ENCODE measurements around the gene TSPAN5. TPM values are rescaled to one million over a fixed set of nuclear protein-coding genes. Genes with fewer than 3 reads are reported as not detected.
A peak's percentile ranks its signal among the peaks of the same experiment; 100 is the strongest.

TSPAN5 gene
- total and polyA plus RNA-seq, 2 donors from 2014 or later = 6.8 to 13.8 TPM

DNA sequence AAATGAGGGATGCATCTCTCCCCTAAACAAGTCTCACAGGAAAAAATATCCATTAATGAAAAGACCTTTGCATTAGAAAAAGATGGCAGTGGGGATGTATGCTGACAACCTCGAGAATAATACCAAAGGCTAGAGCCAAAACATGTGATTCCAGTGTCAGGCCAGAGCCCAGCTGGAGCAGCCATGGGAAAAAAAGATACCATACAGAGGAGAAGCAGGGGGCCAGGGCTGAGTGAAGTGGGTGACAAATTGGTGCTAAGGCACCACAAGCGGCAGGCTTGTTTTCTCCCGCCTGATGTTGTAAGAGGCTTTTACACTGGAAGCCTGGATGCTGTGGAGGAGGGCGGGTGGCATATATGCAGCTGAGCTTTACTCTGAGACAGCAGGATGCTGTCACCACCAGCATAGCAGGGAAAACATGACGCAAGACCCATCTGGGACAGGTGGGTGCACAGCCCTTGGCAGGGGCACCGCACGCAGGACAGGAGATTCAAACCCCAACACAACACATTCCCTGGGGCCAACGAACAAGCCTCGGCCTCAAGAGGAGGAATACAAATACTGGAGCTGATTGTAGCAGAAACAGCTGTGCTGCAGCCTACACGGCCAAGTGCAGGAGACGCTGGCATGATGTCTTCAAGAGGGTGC is 91.9 kb downstream of the TSPAN5 start:
- Histone ChIP-seq H3K27ac (ENCODE audit: low read depth in 2 of 2, low read length in 2 of 2) (no peak overlapping the region), H3K9me3 (ENCODE audit: control insufficient read depth in 2 of 3, insufficient read depth in 1 of 3, low read length in 3 of 3) (no peaks in the 10 kb centered on the region), H3K27me3 (ENCODE audit: control insufficient read depth, insufficient read depth, low read length) (no peaks in the 10 kb centered on the region), H3K36me3 (ENCODE audit: control insufficient read depth in 2 of 3, insufficient read depth in 3 of 3, low read length in 3 of 3) (no peaks in the 10 kb centered on the region), H3K4me3 (ENCODE audit: low read length in 3 of 3) (no peak overlapping the region), H3K4me1 (ENCODE audit: control insufficient read depth in 2 of 3, insufficient read depth in 2 of 3, low read depth in 1 of 3, low read length in 3 of 3) (peaks cover 0 to 2% (median 0%) of the 10 kb centered on the region in 3 donors), H3K9ac (ENCODE audit: low read length in 3 of 3) (no peak overlapping the region)
- TF ChIP-seq, protein P1, sequence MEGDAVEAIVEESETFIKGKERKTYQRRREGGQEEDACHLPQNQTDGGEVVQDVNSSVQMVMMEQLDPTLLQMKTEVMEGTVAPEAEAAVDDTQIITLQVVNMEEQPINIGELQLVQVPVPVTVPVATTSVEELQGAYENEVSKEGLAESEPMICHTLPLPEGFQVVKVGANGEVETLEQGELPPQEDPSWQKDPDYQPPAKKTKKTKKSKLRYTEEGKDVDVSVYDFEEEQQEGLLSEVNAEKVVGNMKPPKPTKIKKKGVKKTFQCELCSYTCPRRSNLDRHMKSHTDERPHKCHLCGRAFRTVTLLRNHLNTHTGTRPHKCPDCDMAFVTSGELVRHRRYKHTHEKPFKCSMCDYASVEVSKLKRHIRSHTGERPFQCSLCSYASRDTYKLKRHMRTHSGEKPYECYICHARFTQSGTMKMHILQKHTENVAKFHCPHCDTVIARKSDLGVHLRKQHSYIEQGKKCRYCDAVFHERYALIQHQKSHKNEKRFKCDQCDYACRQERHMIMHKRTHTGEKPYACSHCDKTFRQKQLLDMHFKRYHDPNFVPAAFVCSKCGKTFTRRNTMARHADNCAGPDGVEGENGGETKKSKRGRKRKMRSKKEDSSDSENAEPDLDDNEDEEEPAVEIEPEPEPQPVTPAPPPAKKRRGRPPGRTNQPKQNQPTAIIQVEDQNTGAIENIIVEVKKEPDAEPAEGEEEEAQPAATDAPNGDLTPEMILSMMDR (IDR thresholded peaks at IDR 0.05; ENCODE audit: borderline replicate concordance, extremely low read depth, insufficient read depth) = no peak
- DNase-seq (no peak), FAIRE-seq (no peak)
- intact Hi-C loops (cut with DNase I) = no loop called here

DNA sequence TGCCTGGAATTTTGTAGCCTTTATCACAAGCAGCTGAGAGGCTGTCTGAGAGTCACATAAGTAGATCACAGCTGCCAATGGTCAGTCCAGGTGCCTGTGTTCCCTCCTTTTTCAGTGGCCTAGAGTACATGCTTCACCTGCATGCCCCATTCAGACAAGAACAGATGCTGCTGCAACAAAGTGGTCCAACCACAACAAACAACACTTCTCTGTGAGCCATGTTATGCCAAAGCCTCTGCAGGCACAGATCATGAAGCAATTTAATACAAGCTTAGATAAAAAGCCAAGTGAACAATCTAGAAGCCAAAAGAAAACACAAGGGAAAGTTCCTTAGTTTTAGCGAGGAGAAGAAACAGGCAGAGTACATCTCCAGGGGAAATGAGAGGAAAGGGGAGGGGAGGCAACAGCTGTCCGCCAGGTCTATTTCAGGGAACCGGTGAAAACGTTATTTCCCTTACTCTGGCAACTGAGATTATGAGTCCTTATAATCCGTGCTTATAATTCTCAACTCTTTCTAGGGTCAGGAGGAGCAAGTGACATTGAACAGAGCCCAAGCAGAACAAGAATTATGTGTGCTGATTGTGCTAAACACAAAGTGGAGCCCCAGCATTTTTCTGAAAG is 92.6 kb downstream of the TSPAN5 start:
- Histone ChIP-seq H3K9me3 (ENCODE audit: control insufficient read depth in 2 of 3, insufficient read depth in 1 of 3, low read length in 3 of 3) (no peaks in the 10 kb centered on the region), H3K4me3 (ENCODE audit: low read length in 3 of 3) (no peak overlapping the region), H3K36me3 (ENCODE audit: control insufficient read depth in 2 of 3, insufficient read depth in 3 of 3, low read length in 3 of 3) (no peaks in the 10 kb centered on the region), H3K9ac (ENCODE audit: low read length in 3 of 3) (no peak overlapping the region), H3K27ac (ENCODE audit: low read depth in 2 of 2, low read length in 2 of 2) (no peak overlapping the region), H3K4me1 (ENCODE audit: control insufficient read depth in 2 of 3, insufficient read depth in 2 of 3, low read depth in 1 of 3, low read length in 3 of 3) (peaks cover 0 to 2% (median 0%) of the 10 kb centered on the region in 3 donors), H3K27me3 (ENCODE audit: control insufficient read depth, insufficient read depth, low read length) (no peaks in the 10 kb centered on the region)
- DNase-seq (no peak), FAIRE-seq (no peak)
- TF ChIP-seq, protein P1 (IDR thresholded peaks at IDR 0.05; ENCODE audit: borderline replicate concordance, extremely low read depth, insufficient read depth) = no peak
- intact Hi-C loops (cut with DNase I) = no loop called here

DNA sequence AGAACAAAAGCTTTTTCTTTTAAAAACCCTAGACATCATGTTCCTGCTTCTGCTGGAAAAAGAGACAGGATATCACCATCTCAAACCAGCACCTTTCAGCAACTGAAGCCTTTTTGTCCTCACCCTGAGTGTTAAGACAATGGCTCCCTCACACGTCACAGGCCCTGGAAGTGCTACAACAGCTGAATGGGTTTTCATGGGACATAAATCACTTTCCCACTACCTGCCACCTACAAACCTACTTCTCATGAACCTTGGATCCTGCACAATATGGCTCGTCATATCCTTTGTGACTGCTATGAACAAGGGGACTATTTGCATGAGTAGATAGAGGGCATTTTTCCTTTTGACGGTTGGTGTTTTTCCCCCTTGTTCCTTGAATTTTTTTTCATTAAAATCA is 93.6 kb downstream of the TSPAN5 start:
- no peak overlapping the region for H3K27ac ChIP-seq (ENCODE audit: low read depth in 2 of 2, low read length in 2 of 2)
- no peaks in the 10 kb centered on the region for H3K9me3 ChIP-seq (ENCODE audit: control insufficient read depth in 2 of 3, insufficient read depth in 1 of 3, low read length in 3 of 3)
- no peak overlapping the region for H3K9ac ChIP-seq (ENCODE audit: low read length in 3 of 3)
- TF ChIP-seq, protein P1 (IDR thresholded peaks at IDR 0.05; ENCODE audit: borderline replicate concordance, extremely low read depth, insufficient read depth) = no peak
- peaks cover 0 to 2% (median 0%) of the 10 kb centered on the region in 3 donors for H3K4me1 ChIP-seq (ENCODE audit: control insufficient read depth in 2 of 3, insufficient read depth in 2 of 3, low read depth in 1 of 3, low read length in 3 of 3)
- DNase-seq (peak in 2 of 5 donors; percentile 54 to 68), FAIRE-seq (no peak)
- intact Hi-C loops (cut with DNase I) = no loop called here
- no peaks in the 10 kb centered on the region for H3K36me3 ChIP-seq (ENCODE audit: control insufficient read depth in 2 of 3, insufficient read depth in 3 of 3, low read length in 3 of 3)
- H3K27me3 ChIP-seq (ENCODE audit: control insufficient read depth, insufficient read depth, low read length) = no peaks in the 10 kb centered on the region
- H3K4me3 ChIP-seq (ENCODE audit: low read length in 3 of 3) = no peak overlapping the region
